ENCODE data around the gene GGACT. TPM values are rescaled to one million over a fixed set of nuclear protein-coding genes. Genes with fewer than 3 reads are reported as not detected.

The GGACT gene
- total RNA-seq, 4 donors from 2014 or later, result 0.74 to 1.9 (median 1.5) TPM

- H3K4me3 ChIP-seq, result no peak overlapping the region
- TF ChIP-seq, protein P1, sequence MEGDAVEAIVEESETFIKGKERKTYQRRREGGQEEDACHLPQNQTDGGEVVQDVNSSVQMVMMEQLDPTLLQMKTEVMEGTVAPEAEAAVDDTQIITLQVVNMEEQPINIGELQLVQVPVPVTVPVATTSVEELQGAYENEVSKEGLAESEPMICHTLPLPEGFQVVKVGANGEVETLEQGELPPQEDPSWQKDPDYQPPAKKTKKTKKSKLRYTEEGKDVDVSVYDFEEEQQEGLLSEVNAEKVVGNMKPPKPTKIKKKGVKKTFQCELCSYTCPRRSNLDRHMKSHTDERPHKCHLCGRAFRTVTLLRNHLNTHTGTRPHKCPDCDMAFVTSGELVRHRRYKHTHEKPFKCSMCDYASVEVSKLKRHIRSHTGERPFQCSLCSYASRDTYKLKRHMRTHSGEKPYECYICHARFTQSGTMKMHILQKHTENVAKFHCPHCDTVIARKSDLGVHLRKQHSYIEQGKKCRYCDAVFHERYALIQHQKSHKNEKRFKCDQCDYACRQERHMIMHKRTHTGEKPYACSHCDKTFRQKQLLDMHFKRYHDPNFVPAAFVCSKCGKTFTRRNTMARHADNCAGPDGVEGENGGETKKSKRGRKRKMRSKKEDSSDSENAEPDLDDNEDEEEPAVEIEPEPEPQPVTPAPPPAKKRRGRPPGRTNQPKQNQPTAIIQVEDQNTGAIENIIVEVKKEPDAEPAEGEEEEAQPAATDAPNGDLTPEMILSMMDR (IDR thresholded peaks at IDR 0.05), result no peak
- TF ChIP-seq POLR2A (IDR thresholded peaks at IDR 0.05), result no peak
- no peak for TF ChIP-seq POLR2AphosphoS5 (IDR thresholded peaks at IDR 0.05)
- no peak for TF ChIP-seq EP300 (IDR thresholded peaks at IDR 0.05)
- peaks cover 0 to 20% (median 0%) of the 10 kb centered on the region in 3 donors for H3K4me1 ChIP-seq
- no peaks in the 10 kb centered on the region for H3K27me3 ChIP-seq
- no peak overlapping the region for H3K27ac ChIP-seq
- no peak for ATAC-seq
- no peaks in the 10 kb centered on the region for H3K9me3 ChIP-seq
- no peaks in the 10 kb centered on the region for H3K36me3 ChIP-seq
- WGBS, 2 donors (ENCODE audit: low coverage in 1 of 2), result 91% methylated on average over 9 of the region's 9 CpGs; no CpG with 5 or more reads in 1 of the 2 donors
These were observed 76.2 kb downstream of the GGACT start for GRCh38 chr13:100512422-100512821.

GRCh38 chr13:100511466-100511865 lies 77.1 kb downstream of the GGACT start:
- Histone ChIP-seq H3K9me3 (no peaks in the 10 kb centered on the region), H3K4me3 (no peak overlapping the region), H3K36me3 (no peaks in the 10 kb centered on the region), H3K4me1 (peaks cover 0 to 20% (median 0%) of the 10 kb centered on the region in 3 donors), H3K27me3 (no peaks in the 10 kb centered on the region), H3K27ac (no peak overlapping the region)
- WGBS, 2 donors (ENCODE audit: low coverage in 1 of 2), result 69 to 80% methylated on average over 7 of the region's 7 CpGs
- ATAC-seq, result no peak
- TF ChIP-seq POLR2A (IDR thresholded peaks at IDR 0.05), result no peak
- no peak for TF ChIP-seq POLR2AphosphoS5 (IDR thresholded peaks at IDR 0.05)
- TF ChIP-seq, protein P1 (IDR thresholded peaks at IDR 0.05), result no peak
- no peak for TF ChIP-seq EP300 (IDR thresholded peaks at IDR 0.05)

- 86 to 95% methylated on average over 5 to 6 of the region's 11 CpGs for WGBS, 2 donors (ENCODE audit: low coverage in 1 of 2)
- TF ChIP-seq EP300 (IDR thresholded peaks at IDR 0.05), result no peak
- TF ChIP-seq POLR2A (IDR thresholded peaks at IDR 0.05), result no peak
- TF ChIP-seq, protein P1 (IDR thresholded peaks at IDR 0.05), result no peak
- TF ChIP-seq POLR2AphosphoS5 (IDR thresholded peaks at IDR 0.05), result no peak
- no peaks in the 10 kb centered on the region for H3K36me3 ChIP-seq
- ATAC-seq, result no peak
- H3K27ac ChIP-seq, result no peak overlapping the region
- H3K4me3 ChIP-seq, result no peak overlapping the region
- H3K4me1 ChIP-seq, result peaks cover 0 to 20% (median 0%) of the 10 kb centered on the region in 3 donors
- no peaks in the 10 kb centered on the region for H3K9me3 ChIP-seq
- no peaks in the 10 kb centered on the region for H3K27me3 ChIP-seq
These were observed 78.2 kb downstream of the GGACT start for GRCh38 chr13:100510208-100510957.

GRCh38 chr13:100508996-100509395 lies 79.6 kb downstream of the GGACT start:
- H3K4me1 ChIP-seq, result peaks cover 0 to 12% (median 0%) of the 10 kb centered on the region in 3 donors
- WGBS, 2 donors (ENCODE audit: low coverage in 1 of 2), result 88 to 90% methylated on average over 8 of the region's 8 CpGs
- H3K27ac ChIP-seq, result no peak overlapping the region
- no peaks in the 10 kb centered on the region for H3K36me3 ChIP-seq
- no peak for ATAC-seq
- H3K27me3 ChIP-seq, result no peaks in the 10 kb centered on the region
- TF ChIP-seq POLR2AphosphoS5 (IDR thresholded peaks at IDR 0.05) (no peak), POLR2A (IDR thresholded peaks at IDR 0.05) (no peak), EP300 (IDR thresholded peaks at IDR 0.05) (no peak)
- TF ChIP-seq, protein P1 (IDR thresholded peaks at IDR 0.05), result no peak
- no peaks in the 10 kb centered on the region for H3K9me3 ChIP-seq
- H3K4me3 ChIP-seq, result no peak overlapping the region

DNA sequence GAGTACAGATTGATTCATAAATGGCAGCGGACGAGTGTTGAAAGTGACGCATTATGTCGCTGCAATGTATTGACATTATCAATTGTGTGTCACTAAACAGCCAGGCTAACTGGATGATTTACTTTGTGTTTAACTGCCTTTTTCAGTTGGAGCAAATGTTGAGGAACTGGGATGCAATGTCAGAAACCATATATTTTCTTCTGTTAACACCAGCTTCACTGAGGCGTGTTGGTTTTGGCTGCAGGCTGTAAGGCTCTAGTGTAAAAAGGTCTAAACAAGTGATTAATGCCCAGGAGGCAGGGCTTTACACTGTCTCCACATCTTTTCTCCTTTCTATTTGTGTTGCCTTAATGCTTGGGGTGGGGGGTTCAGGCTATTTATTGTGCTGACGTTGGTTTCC lies 80.1 kb downstream of the GGACT start:
- TF ChIP-seq POLR2AphosphoS5 (IDR thresholded peaks at IDR 0.05), result no peak
- TF ChIP-seq, protein P1 (IDR thresholded peaks at IDR 0.05), result no peak
- TF ChIP-seq POLR2A (IDR thresholded peaks at IDR 0.05), result no peak
- no peak for TF ChIP-seq EP300 (IDR thresholded peaks at IDR 0.05)
- Histone ChIP-seq H3K9me3 (no peaks in the 10 kb centered on the region), H3K4me1 (peaks cover 0 to 7% (median 0%) of the 10 kb centered on the region in 3 donors), H3K4me3 (no peak overlapping the region), H3K27me3 (no peaks in the 10 kb centered on the region), H3K27ac (no peak overlapping the region), H3K36me3 (no peaks in the 10 kb centered on the region)
- 87 to 91% methylated on average over 5 to 6 of the region's 6 CpGs for WGBS, 2 donors (ENCODE audit: low coverage in 1 of 2)
- ATAC-seq, result no peak

Data from gastroesophageal sphincter (tissue), 4 donors.